Measurements from ENCODE around the gene CCDC136.

CCDC136 gene

DNA sequence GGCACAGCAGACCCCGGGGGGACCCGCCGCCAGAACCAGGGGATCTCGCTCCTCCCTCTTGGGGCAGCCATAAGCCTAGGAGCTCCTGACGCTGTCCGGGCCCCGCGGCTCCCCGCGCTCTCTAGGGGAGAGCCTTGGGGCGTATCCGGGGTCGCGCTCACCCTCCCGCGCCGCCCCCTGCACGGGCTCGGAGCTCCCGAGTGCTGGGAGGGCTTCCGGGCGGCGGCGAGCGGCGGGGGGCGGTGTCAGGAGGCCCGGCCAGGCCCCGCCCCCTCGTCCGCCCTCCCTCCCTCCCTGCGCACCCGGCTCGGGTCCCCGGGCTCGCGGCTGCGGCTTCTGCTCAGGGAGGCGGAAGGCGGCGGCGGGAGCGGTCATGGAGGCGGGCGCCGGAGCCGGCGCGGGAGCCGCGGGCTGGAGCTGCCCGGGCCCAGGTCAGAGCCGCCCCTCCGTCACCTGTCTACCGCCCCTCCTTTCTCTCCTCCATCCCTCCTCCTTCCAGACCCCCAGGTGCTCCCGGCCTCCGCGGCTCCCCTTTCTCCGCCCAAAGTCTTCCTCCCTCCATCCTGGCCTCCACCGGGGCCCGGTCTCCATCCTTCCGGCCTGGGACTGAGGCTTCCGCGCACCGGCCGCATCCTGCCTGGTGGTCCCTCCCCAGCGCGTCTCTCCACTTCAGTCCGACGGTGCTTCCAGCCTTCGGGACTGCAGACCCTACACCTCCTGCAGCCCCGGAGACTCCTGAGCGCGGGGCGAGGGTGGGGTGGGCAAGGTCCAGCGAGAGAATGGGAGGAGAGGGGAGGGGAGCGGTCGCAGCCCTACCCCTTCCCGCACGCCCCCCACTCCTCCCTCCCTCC is at the start of gene CCDC136:
TSS of gene CCDC136 (plus strand) at position 848 of the 851 bp plus-strand sequence. CDS start 444 bp downstream, outside the sequence.
- Histone ChIP-seq H3K36me3 (ENCODE audit: control insufficient read depth, insufficient read depth, low read length) (peaks cover 17% of the 10 kb centered on the region), H3K27ac (ENCODE audit: low read depth, low read length) (no peak within 1 kb of the TSS), H3K9ac (ENCODE audit: low read length) (peak within 1 kb of the TSS; percentile 58), H3K27me3 (ENCODE audit: control insufficient read depth, insufficient read depth, low read length) (0 out of 2 replicates have a peak, but pooled peaks cover 10% of the 10 kb centered on the region), H3K9me3 (ENCODE audit: control insufficient read depth, insufficient read depth, low read depth, low read length) (no peaks in the 10 kb centered on the region), H3K4me3 (ENCODE audit: low read depth, low read length) (peak within 1 kb of the TSS; percentile 98), H3K4me1 (ENCODE audit: control insufficient read depth, insufficient read depth, low read length) (peaks cover 10% of the 10 kb centered on the region; the same call in 1 of the 2 replicates)

DNA sequence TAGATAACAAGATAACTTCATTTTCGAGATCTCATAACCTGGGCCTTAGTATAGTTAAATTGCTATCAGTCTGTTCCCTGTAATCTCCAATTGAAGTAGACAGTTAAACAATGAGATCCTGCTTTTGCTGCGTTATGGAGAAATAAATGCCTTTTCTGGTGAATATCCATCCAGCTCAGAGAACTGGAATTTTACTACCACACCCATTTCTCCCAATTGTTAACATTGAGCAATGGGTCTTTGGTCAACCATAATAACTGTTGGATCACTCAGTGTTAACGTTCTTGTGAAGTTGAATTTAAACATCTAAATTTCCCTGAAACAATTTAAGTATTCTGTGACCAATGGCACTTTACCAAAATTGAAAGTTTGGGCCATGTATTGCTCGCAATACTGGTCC is 49.6 kb upstream of the CCDC136 start:
- Histone ChIP-seq H3K36me3 (ENCODE audit: control insufficient read depth, insufficient read depth, low read length) (peaks cover 19% of the 10 kb centered on the region), H3K27me3 (ENCODE audit: control insufficient read depth, insufficient read depth, low read length) (no peaks in the 10 kb centered on the region), H3K4me1 (ENCODE audit: control insufficient read depth, insufficient read depth, low read length) (peaks cover 11% of the 10 kb centered on the region), H3K9ac (ENCODE audit: low read length) (no peak overlapping the region), H3K27ac (ENCODE audit: low read depth, low read length) (no peak overlapping the region), H3K4me3 (ENCODE audit: low read depth, low read length) (no peak overlapping the region), H3K9me3 (ENCODE audit: control insufficient read depth, insufficient read depth, low read depth, low read length) (no peaks in the 10 kb centered on the region)

DNA sequence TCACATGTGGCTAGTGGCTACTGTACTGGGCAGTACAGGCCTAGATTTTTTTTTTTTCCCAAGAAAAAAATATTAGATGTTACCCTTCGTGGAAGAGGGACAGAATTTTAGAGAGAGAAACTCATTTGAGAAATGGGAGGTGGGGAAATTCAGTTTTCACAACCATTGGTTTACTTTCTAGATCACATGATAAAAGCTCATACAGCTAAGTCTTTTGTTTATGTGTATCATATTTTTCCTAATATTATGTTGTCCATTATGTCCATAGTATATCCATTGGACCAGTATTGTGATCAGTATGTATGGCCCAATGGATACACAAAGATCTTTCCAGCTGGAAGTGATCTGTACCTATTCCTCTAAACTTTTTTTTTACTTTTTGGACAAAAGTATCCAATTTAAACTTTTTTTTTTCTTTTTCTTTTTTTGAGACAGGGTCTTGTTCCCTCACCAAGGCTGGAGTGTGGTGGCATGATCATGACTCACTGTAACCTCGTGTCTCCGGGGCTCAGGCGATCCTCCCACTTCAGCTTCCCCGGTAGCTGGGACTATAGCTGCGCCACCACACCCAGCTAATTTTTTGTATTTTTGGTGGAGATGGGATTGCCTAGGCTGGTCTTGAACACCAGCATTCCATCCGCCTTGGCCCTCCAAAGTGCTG is 48.5 kb upstream of the CCDC136 start:
- Histone ChIP-seq H3K27ac (ENCODE audit: low read depth, low read length) (no peak overlapping the region), H3K4me1 (ENCODE audit: control insufficient read depth, insufficient read depth, low read length) (peaks cover 11% of the 10 kb centered on the region), H3K9ac (ENCODE audit: low read length) (no peak overlapping the region), H3K4me3 (ENCODE audit: low read depth, low read length) (no peak overlapping the region), H3K27me3 (ENCODE audit: control insufficient read depth, insufficient read depth, low read length) (no peaks in the 10 kb centered on the region), H3K9me3 (ENCODE audit: control insufficient read depth, insufficient read depth, low read depth, low read length) (no peaks in the 10 kb centered on the region), H3K36me3 (ENCODE audit: control insufficient read depth, insufficient read depth, low read length) (peaks cover 29% of the 10 kb centered on the region)

- Histone ChIP-seq H3K27ac (ENCODE audit: low read depth, low read length) (no peak overlapping the region), H3K4me3 (ENCODE audit: low read depth, low read length) (no peak overlapping the region), H3K9ac (ENCODE audit: low read length) (no peak overlapping the region), H3K36me3 (ENCODE audit: control insufficient read depth, insufficient read depth, low read length) (peaks cover 41% of the 10 kb centered on the region), H3K9me3 (ENCODE audit: control insufficient read depth, insufficient read depth, low read depth, low read length) (no peaks in the 10 kb centered on the region), H3K4me1 (ENCODE audit: control insufficient read depth, insufficient read depth, low read length) (peaks cover 7% of the 10 kb centered on the region), H3K27me3 (ENCODE audit: control insufficient read depth, insufficient read depth, low read length) (no peaks in the 10 kb centered on the region)
Observed at GRCh38 chr7:128744366-128744905, 47.3 kb upstream of the CCDC136 start.

GRCh38 chr7:128745706-128746105 is 46.1 kb upstream of the CCDC136 start:
- Histone ChIP-seq H3K9me3 (ENCODE audit: control insufficient read depth, insufficient read depth, low read depth, low read length) (no peaks in the 10 kb centered on the region), H3K4me3 (ENCODE audit: low read depth, low read length) (no peak overlapping the region), H3K36me3 (ENCODE audit: control insufficient read depth, insufficient read depth, low read length) (peaks cover 52% of the 10 kb centered on the region), H3K4me1 (ENCODE audit: control insufficient read depth, insufficient read depth, low read length) (peaks cover 7% of the 10 kb centered on the region), H3K27ac (ENCODE audit: low read depth, low read length) (no peak overlapping the region), H3K9ac (ENCODE audit: low read length) (no peak overlapping the region), H3K27me3 (ENCODE audit: control insufficient read depth, insufficient read depth, low read length) (no peaks in the 10 kb centered on the region)

DNA sequence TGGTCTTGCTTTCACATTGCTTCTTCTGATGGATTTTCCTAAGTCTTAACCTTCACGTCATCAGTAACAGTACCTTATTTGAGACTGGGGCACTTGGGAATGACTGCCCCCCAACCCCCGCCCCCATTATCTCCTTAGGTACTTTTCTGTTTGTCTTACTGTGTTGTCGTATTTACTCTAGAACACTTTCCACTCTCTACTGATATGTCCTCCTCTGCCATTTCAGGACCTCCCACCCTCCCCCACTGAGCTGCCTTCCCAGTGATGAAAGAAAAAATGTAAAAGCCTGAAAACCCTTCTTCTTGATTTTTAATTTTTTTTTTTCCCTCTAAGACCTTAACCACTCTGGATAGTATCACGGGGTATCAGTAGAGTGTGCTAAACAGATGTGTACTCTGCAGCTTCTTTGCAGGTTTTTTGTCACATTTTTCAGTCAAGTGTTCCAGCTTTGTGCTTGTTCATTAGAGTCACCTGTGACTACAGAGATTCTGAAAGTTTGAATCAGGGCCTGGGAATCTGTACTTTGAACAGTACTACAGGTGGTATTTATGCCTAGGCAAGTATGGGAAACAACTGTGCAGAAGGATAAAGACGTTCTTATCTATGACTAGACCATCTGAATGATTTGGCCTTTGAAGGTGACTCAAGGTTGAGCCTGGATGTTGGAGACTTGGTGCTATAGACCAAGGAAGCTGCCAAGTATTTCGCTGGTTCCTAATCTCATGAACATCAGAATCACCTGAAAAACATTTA is 44.3 kb upstream of the CCDC136 start:
- no peak overlapping the region for H3K4me3 ChIP-seq (ENCODE audit: low read depth, low read length)
- H3K9me3 ChIP-seq (ENCODE audit: control insufficient read depth, insufficient read depth, low read depth, low read length) = no peaks in the 10 kb centered on the region
- H3K27me3 ChIP-seq (ENCODE audit: control insufficient read depth, insufficient read depth, low read length) = no peaks in the 10 kb centered on the region
- H3K36me3 ChIP-seq (ENCODE audit: control insufficient read depth, insufficient read depth, low read length) = peaks cover 66% of the 10 kb centered on the region
- no peak overlapping the region for H3K27ac ChIP-seq (ENCODE audit: low read depth, low read length)
- no peaks in the 10 kb centered on the region for H3K4me1 ChIP-seq (ENCODE audit: control insufficient read depth, insufficient read depth, low read length)
- H3K9ac ChIP-seq (ENCODE audit: low read length) = no peak overlapping the region

- Histone ChIP-seq H3K36me3 (ENCODE audit: control insufficient read depth, insufficient read depth, low read length) (peaks cover 94% of the 10 kb centered on the region), H3K4me3 (ENCODE audit: low read depth, low read length) (no peak overlapping the region), H3K9me3 (ENCODE audit: control insufficient read depth, insufficient read depth, low read depth, low read length) (no peaks in the 10 kb centered on the region), H3K9ac (ENCODE audit: low read length) (no peak overlapping the region), H3K27me3 (ENCODE audit: control insufficient read depth, insufficient read depth, low read length) (no peaks in the 10 kb centered on the region), H3K4me1 (ENCODE audit: control insufficient read depth, insufficient read depth, low read length) (no peaks in the 10 kb centered on the region), H3K27ac (ENCODE audit: low read depth, low read length) (no peak overlapping the region)
Observed at GRCh38 chr7:128752251-128752650, 39.5 kb upstream of the CCDC136 start.

GRCh38 chr7:128755075-128755818 is 36.5 kb upstream of the CCDC136 start:
- H3K27ac ChIP-seq (ENCODE audit: low read depth, low read length) = no peak overlapping the region
- H3K4me3 ChIP-seq (ENCODE audit: low read depth, low read length) = no peak overlapping the region
- no peaks in the 10 kb centered on the region for H3K27me3 ChIP-seq (ENCODE audit: control insufficient read depth, insufficient read depth, low read length)
- peaks cover 96% of the 10 kb centered on the region for H3K36me3 ChIP-seq (ENCODE audit: control insufficient read depth, insufficient read depth, low read length)
- H3K9me3 ChIP-seq (ENCODE audit: control insufficient read depth, insufficient read depth, low read depth, low read length) = no peaks in the 10 kb centered on the region
- H3K4me1 ChIP-seq (ENCODE audit: control insufficient read depth, insufficient read depth, low read length) = no peaks in the 10 kb centered on the region
- H3K9ac ChIP-seq (ENCODE audit: low read length) = no peak overlapping the region

DNA sequence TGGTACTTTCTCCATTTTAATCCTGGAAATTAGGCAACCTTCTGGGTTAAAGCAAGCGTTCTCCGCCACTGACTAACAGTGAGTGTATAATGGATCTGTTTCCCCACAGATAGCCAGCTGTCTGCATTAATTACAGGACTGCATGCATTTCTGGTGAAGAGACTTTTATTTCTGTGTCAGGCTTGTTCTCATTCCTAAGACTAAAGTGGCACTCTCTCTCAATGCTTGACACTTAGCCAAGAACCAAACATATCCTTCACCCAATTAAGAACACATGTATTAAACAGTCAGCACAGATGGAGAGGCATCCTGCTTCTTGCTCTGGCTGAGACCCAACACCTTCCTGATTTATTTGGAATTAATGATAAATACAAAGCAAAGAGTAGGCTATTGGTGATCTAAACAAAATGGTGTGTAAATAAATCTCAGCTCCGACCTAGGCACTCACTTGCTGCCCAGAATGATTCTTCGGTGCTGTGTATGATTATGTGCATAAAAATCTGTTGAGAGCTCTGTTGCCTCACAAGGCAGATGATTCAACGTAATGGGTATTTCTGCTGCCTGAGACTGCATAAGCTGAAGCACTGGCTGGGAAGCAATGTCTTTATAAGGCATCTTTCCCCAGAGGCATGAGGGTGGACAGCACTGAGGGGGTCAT is 35.8 kb upstream of the CCDC136 start:
- no peaks in the 10 kb centered on the region for H3K9me3 ChIP-seq (ENCODE audit: control insufficient read depth, insufficient read depth, low read depth, low read length)
- no peaks in the 10 kb centered on the region for H3K4me1 ChIP-seq (ENCODE audit: control insufficient read depth, insufficient read depth, low read length)
- H3K27me3 ChIP-seq (ENCODE audit: control insufficient read depth, insufficient read depth, low read length) = no peaks in the 10 kb centered on the region
- H3K9ac ChIP-seq (ENCODE audit: low read length) = no peak overlapping the region
- peaks cover 95% of the 10 kb centered on the region for H3K36me3 ChIP-seq (ENCODE audit: control insufficient read depth, insufficient read depth, low read length)
- no peak overlapping the region for H3K27ac ChIP-seq (ENCODE audit: low read depth, low read length)
- H3K4me3 ChIP-seq (ENCODE audit: low read depth, low read length) = no peak overlapping the region

- no peaks in the 10 kb centered on the region for H3K27me3 ChIP-seq (ENCODE audit: control insufficient read depth, insufficient read depth, low read length)
- no peak overlapping the region for H3K27ac ChIP-seq (ENCODE audit: low read depth, low read length)
- no peak overlapping the region for H3K4me3 ChIP-seq (ENCODE audit: low read depth, low read length)
- H3K9ac ChIP-seq (ENCODE audit: low read length) = no peak overlapping the region
- no peaks in the 10 kb centered on the region for H3K9me3 ChIP-seq (ENCODE audit: control insufficient read depth, insufficient read depth, low read depth, low read length)
- peaks cover 97% of the 10 kb centered on the region for H3K36me3 ChIP-seq (ENCODE audit: control insufficient read depth, insufficient read depth, low read length)
- H3K4me1 ChIP-seq (ENCODE audit: control insufficient read depth, insufficient read depth, low read length) = no peaks in the 10 kb centered on the region
Observed at GRCh38 chr7:128757203-128757602, 34.6 kb upstream of the CCDC136 start.

Data from HUES6 (cell line).